NOMO-1 treated with dmso at 0.1 percent for 144 hours (cell line): ENCODE data around the gene GPBP1L1.
"Not testable (repeated sequence)": the region's sequence is repeated elsewhere in the genome, so short reads cannot be mapped to it uniquely, and the experiment has no call there.

Source experiments
- DNase-seq: peaks from one replicate; lab custom pipeline; 2025; ENCODE audit not compliant: unreplicated experiment; lab: John Stamatoyannopoulos, UW

Gene GPBP1L1

DNA sequence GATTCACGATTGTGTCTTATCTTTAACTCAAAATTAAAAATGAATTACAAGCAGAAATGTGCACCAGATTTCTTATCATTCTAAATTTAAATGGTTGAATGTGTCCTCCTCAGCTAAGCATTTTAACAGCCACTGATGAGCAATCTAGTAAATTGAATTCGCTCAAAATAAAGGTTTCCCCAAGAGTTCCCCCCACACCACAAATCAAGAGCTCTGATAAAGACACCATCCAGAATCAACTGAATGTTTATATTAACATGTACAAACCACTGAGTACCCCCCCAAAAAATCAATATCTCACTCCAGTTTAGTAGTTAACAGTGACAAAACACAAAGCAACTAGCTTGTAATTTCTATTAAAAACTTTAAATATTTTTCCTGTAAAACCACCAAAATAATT lies 1.9 kb downstream of the GPBP1L1 start:
- DNase-seq, result no peak

- no peak for DNase-seq
Measured at GRCh38 chr1:45682942-45683341, 3.4 kb downstream of the GPBP1L1 start.

DNA sequence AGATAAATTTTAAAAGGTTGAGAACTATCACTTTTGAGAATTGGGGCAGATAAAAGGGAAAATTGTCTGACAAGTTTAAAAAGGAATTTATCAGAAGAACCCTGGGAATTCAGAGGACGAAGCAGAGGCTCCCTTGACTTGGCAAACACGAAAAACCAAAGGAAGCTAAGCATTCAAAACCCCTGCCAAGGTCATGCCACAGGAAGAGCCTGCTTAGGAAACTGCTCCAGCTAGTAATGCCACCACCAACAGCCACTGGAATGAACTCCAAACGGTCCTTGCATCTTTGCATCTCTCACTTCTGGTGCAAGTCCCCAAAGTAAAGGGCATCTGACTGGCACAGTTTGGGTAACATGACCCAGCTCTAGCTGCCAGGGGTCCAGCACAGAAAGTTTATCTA lies 7.2 kb downstream of the GPBP1L1 start:
- DNase-seq, result no peak

- DNase-seq, result no peak
Measured at GRCh38 chr1:45678489-45678888, 7.8 kb downstream of the GPBP1L1 start.

GRCh38 chr1:45677751-45678245 lies 8.5 kb downstream of the GPBP1L1 start:
- no peak for DNase-seq

- DNase-seq, result not testable (repeated sequence)
Measured at GRCh38 chr1:45676553-45676952, 9.8 kb downstream of the GPBP1L1 start.

- no peak for DNase-seq
Measured at GRCh38 chr1:45674478-45674877, 11.9 kb downstream of the GPBP1L1 start.

DNA sequence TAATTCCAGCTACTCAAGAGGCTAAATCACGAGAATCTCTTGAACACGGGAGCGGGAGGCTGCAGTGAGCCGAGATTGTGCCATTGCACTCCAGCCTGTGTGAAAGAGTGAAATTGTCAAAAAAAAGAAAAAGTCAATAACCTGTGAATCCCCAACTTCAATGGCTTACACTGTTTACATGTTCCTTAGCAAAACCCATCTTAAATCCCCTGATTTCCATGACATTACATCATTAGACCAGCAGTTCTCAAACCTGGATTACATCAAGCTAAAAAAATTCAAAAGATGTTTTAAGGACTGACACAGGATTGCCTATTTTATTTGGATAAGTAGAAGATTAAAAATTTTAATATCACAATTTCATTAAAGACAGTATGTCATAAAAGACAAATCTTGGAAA lies 12.4 kb downstream of the GPBP1L1 start:
- no peak for DNase-seq

GRCh38 chr1:45669859-45670655 lies 16.3 kb downstream of the GPBP1L1 start:
- DNase-seq, result no peak

DNA sequence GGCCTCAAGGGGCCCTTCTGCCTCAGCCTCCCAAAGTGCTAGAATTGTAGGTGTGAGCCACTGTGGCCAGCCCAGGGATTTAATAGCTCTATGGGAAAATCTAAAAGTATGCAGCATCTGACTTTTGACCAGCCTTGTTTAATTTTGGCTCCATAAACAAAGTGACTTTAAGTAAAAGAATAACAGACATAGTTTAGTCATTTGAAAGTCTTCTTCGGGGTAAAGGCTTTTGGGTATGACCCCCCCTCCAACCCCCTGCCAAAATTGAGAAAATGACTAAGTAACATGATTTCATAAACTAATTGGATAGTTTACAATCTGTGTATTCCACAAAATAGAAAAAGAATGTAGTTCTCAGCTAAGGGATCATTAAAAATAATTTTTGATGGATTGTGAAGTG lies 17.0 kb downstream of the GPBP1L1 start:
- no peak for DNase-seq

- DNase-seq, result no peak
Measured at GRCh38 chr1:45668526-45668925, 17.8 kb downstream of the GPBP1L1 start.

DNA sequence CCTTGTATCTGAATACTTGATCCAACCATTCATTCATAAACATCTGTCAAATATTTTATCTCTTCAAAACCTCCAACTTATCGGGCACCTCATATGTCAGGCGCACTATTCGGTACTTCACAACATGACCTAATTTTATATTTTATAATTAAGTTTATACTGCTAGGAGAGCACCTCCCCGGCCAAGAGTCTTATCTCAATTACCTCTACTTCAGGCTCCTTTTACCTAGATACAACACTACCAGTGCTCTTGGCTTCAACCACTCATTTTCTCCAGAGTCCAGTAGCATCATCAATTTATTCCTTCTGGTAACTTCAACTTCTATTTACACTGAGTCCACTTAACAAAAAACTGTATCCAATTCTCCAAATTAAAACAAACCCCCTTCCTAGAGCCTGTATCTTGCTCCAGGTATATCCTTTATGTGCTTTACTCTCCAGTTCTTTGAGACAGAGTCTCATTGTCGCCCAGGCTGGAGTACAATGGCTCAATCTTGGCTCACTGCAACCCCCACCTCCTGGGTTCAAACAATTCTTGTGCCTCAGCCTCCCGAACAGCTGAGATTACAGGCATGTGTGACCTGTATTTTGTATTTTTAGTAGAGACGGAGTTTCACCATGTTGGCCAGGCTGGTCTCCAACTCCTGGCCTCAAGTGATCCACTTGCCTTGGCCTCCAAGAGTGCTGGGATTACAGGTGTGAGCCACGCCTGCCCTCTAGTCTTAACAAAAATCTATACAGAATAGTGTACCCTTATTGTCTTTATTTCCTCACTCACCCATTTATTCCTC lies 18.8 kb downstream of the GPBP1L1 start:
- DNase-seq, result no peak

GRCh38 chr1:45666836-45667235 lies 19.5 kb downstream of the GPBP1L1 start:
- DNase-seq, result no peak

GRCh38 chr1:45660336-45660735 lies 26.0 kb downstream of the GPBP1L1 start:
- no peak for DNase-seq

DNA sequence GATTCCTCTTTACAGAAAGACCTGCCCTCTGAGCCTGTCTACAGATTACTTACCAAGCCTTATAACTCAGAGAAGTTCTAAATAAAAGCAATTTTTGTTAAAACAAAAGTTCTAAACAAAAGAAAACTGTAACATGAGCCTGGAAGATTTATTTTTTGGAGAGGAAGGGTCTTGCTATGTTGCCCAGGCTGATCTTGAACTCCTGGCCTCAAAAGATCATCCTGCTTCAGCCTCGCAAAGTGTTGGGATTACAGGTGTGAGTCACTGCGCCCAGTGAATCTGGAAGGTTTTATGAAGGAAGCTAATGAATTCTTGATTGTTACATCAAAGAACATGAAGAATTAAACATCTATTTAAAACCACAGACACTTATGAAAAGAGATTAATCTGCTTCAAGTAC lies 27.1 kb downstream of the GPBP1L1 start:
- no peak for DNase-seq

- DNase-seq, result no peak
Measured at GRCh38 chr1:45658171-45658570, 28.2 kb downstream of the GPBP1L1 start.

GRCh38 chr1:45656573-45657226 lies 29.6 kb downstream of the GPBP1L1 start:
- no peak for DNase-seq

- DNase-seq, result no peak
Measured at GRCh38 chr1:45654540-45655280, 31.6 kb downstream of the GPBP1L1 start.

GRCh38 chr1:45647248-45648021 lies 38.9 kb downstream of the GPBP1L1 start:
- no peak for DNase-seq

DNA sequence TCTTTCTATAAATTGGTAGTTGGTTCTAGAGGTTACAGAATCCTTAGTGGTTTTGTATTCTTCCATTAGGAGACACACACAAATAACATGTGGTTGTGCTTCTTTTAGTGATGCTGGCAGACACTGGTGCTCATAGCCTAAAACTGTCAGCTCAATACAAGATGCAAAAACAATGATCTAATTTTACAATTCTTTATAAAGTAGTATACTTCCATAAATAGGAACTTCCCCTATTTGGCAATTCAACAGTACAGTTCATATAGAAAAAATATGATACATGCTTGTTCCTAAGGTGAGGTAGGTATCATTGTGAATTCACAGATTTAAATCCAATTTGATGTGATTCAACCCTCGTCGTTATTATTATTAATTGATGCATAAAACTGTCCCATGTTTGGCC lies 41.7 kb downstream of the GPBP1L1 start:
- no peak for DNase-seq
